Choroid plexus epithelial cell (primary cell): ENCODE results near the gene ARL3.

Experiments
- DNase-seq: peaks from one replicate; pipeline ENCODE4 v3.0.0-alpha.2; 2010; ENCODE audit warnings: low read depth
- H3K4me3 ChIP-seq: 2 replicates; pipeline ENCODE4 v1.5.1; 2011; ENCODE audit warnings: low read depth, mild to moderate bottlenecking, control low read depth, low read length, moderate library complexity
- CTCF ChIP-seq: conservative IDR thresholded peaks from 2 replicates; pipeline ENCODE4 v1.5.1; 2011; ENCODE audit warnings: low read depth, mild to moderate bottlenecking, control low read depth, inconsistent platforms, low read length, moderate library complexity

ARL3 gene

GRCh38 chr10:102634686-102635085 lies 79.5 kb downstream of the ARL3 start:
- DNase-seq: no peak
- H3K4me3 ChIP-seq: no peak overlapping the region
- no peak for TF ChIP-seq CTCF

- no peak for TF ChIP-seq CTCF
- DNase-seq: no peak
- no peak overlapping the region for H3K4me3 ChIP-seq
Observed at GRCh38 chr10:102633848-102634247, 80.3 kb downstream of the ARL3 start.

- H3K4me3 ChIP-seq: no peak overlapping the region
- DNase-seq: peak; percentile 58
- no peak for TF ChIP-seq CTCF
Observed at GRCh38 chr10:102633287-102633686, 80.9 kb downstream of the ARL3 start.

- peak; percentile 22 for TF ChIP-seq CTCF
- H3K4me3 ChIP-seq: no peak overlapping the region
- peak; percentile 62 for DNase-seq
Observed at GRCh38 chr10:102632394-102633111, 81.6 kb downstream of the ARL3 start.

GRCh38 chr10:102631525-102632393 lies 82.4 kb downstream of the ARL3 start:
- DNase-seq: no peak
- no peak overlapping the region for H3K4me3 ChIP-seq
- no peak for TF ChIP-seq CTCF

- no peak for TF ChIP-seq CTCF
- H3K4me3 ChIP-seq: no peak overlapping the region
- no peak for DNase-seq
Observed at GRCh38 chr10:102630663-102631062, 83.5 kb downstream of the ARL3 start.
